ENCODE results near the gene FAM43B.

FAM43B gene

DNA sequence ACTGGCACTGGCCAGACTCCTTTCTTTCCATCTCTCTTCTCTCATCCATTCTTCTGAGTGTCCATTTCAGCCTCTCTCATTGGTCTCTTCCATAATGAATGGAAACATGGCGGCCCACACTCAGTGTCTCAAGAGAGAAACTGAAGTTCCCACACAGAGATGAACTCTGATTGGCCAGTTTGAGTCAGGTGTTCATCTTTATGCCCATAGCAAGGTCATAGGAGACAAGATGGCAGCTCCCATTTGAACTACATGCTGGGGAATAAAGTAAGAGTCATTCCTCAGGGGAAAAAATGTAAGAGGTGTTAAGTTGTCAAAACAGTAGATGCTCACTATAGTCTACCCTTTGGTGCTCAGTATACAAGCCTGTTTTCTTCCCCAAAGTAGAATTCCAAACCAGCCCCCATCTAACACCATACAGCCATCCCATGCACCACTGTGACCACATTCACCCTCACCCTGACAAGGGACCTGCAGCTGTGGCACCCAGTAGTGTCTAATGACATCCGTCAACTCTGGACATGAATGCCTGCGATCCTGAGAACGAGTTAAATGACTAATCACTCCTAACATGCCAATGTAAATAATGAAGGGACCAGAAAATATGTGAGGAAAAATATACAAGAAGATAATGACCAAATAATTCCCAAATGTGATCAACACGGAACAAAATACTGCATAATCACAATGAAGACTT is 48.9 kb downstream of the FAM43B start:
- no peak for TF ChIP-seq CTCF (IDR thresholded peaks at IDR 0.05; ENCODE audit: extremely low read depth, insufficient read depth, missing control alignments)
- in situ Hi-C loops (cut with MboI; ENCODE audit: low pct_unique_long_range_greater_than_20kb, low sequenced_read_pairs, unreplicated experiment) = no loop called here
- DNase-seq (ENCODE audit: low spot score) = no peak

GRCh38 chr1:20602851-20603450 is 50.6 kb downstream of the FAM43B start:
- no peak for TF ChIP-seq CTCF (IDR thresholded peaks at IDR 0.05; ENCODE audit: extremely low read depth, insufficient read depth, missing control alignments)
- no peak for DNase-seq (ENCODE audit: low spot score)
- in situ Hi-C loops (cut with MboI; ENCODE audit: low pct_unique_long_range_greater_than_20kb, low sequenced_read_pairs, unreplicated experiment) = no loop called here

DNA sequence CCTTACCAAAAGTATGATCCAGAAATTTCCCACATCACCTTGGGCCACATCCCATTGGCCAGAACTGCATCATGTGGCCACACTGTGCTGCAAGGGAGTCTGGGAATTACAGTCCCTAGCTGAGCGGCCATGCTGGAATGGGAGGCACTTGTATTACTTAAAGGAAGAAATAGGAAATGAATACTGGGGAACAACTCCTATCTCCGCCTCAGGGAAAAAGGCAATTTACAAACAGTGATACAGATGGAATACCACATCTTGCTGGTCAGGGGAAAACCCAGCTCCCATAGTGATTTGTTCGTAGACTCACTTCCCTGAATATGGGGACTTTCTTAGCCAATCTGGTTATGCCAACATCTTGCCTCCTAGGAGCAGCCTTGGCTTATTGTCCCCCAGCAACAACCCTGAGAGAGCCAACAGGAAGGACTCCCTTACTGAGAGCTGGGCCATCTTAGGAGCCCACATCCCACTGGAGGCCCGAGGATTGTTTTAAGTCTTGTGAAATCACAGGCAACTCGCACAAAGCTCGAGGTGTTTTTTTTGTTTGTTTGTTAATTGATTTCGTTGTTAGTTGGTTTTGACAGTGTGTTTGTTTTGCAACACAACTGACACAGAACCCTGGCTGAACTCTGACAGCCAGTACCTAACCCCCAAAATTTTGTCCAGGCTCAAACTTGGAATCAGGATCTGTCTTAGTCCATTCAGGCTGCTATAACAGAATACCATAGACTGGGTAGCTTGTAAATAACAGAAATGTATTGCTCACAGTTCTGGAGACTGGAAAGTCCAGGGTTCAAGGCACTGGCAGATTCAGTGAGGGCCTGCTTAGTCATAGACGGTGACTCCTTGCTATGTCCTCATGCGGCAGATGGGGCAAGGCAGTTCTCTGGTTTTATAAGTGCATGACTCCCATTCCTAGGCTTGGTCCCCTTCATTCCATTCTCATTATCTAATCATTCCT is 51.4 kb downstream of the FAM43B start:
- no peak for DNase-seq (ENCODE audit: low spot score)
- in situ Hi-C loops (cut with MboI; ENCODE audit: low pct_unique_long_range_greater_than_20kb, low sequenced_read_pairs, unreplicated experiment) = no loop called here

More for the DNA sequence above, 51.4 kb downstream of the FAM43B start:
- TF ChIP-seq CTCF (IDR thresholded peaks at IDR 0.05; ENCODE audit: extremely low read depth, insufficient read depth, missing control alignments) = no peak

Measured in GM13977 (cell line).